Esophagus squamous epithelium (tissue), 4 donors: Measurements from ENCODE around the gene EHBP1.

ENCODE experiments used
- POLR2A ChIP-seq, 4 donors: fragments of 450-650 bp; IDR thresholded peaks; one replicate each; pipeline ENCODE4 v1.6.1; 2017; ENCODE audit warnings: antibody characterized with exemption in 4 of 4, mild to moderate bottlenecking in 4 of 4, moderate library complexity in 3 of 4
- TF ChIP-seq, protein P1 (sequence below), 6 experiments: fragments of 450-650 bp in 4 of 6; fragments of 200-600 bp in 2 of 6; sonication (generic) in 2 of 6; IDR thresholded peaks; one replicate each; pipeline ENCODE4 v1.5.1; 2016 to 2019; ENCODE audit warnings: antibody characterized with exemption in 6 of 6, mild to moderate bottlenecking in 4 of 6, moderate library complexity in 4 of 6

- TF ChIP-seq, protein P1, sequence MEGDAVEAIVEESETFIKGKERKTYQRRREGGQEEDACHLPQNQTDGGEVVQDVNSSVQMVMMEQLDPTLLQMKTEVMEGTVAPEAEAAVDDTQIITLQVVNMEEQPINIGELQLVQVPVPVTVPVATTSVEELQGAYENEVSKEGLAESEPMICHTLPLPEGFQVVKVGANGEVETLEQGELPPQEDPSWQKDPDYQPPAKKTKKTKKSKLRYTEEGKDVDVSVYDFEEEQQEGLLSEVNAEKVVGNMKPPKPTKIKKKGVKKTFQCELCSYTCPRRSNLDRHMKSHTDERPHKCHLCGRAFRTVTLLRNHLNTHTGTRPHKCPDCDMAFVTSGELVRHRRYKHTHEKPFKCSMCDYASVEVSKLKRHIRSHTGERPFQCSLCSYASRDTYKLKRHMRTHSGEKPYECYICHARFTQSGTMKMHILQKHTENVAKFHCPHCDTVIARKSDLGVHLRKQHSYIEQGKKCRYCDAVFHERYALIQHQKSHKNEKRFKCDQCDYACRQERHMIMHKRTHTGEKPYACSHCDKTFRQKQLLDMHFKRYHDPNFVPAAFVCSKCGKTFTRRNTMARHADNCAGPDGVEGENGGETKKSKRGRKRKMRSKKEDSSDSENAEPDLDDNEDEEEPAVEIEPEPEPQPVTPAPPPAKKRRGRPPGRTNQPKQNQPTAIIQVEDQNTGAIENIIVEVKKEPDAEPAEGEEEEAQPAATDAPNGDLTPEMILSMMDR (IDR thresholded peaks at IDR 0.05), result no peak
- TF ChIP-seq POLR2A (IDR thresholded peaks at IDR 0.05), result no peak
Observed at GRCh38 chr2:62831729-62832128, 126.2 kb downstream of the EHBP1 start.
